GM12865 (cell line): Measurements from ENCODE around the gene SCN4B.

ENCODE experiments used
- DNase-seq: peaks from one replicate; pipeline ENCODE4 v3.0.0; 2010; ENCODE audit warnings: low read depth
- H3K4me3 ChIP-seq: 2 replicates; pipeline ENCODE4 v1.5.1; 2011; ENCODE audit warnings: mild to moderate bottlenecking, low read depth, low read length, control low read depth
- CTCF ChIP-seq: IDR thresholded peaks from 2 replicates; pipeline ENCODE4 v1.5.1; 2011; ENCODE audit warnings: low read length, control low read depth, low read depth, inconsistent platforms; ENCODE audit not compliant: insufficient read depth; ENCODE audit errors: missing control alignments

The SCN4B gene

GRCh38 chr11:118120793-118121192 is 31.8 kb downstream of the SCN4B start:
- no peak overlapping the region for H3K4me3 ChIP-seq
- no peak for TF ChIP-seq CTCF
- DNase-seq, result no peak

GRCh38 chr11:118117790-118118601 is 34.6 kb downstream of the SCN4B start:
- peak; percentile 30 for DNase-seq
- no peak overlapping the region for H3K4me3 ChIP-seq
- TF ChIP-seq CTCF, result no peak

GRCh38 chr11:118115048-118115447 is 37.6 kb downstream of the SCN4B start:
- TF ChIP-seq CTCF, result no peak
- no peak overlapping the region for H3K4me3 ChIP-seq

GRCh38 chr11:118114266-118114665 is 38.4 kb downstream of the SCN4B start:
- no peak for DNase-seq
- no peak for TF ChIP-seq CTCF
- no peak overlapping the region for H3K4me3 ChIP-seq

More at GRCh38 chr11:118115048-118115447, 37.6 kb downstream of the SCN4B start:
- no peak for DNase-seq

GRCh38 chr11:118112711-118113430 is 39.8 kb downstream of the SCN4B start:
- TF ChIP-seq CTCF, result no peak
- no peak overlapping the region for H3K4me3 ChIP-seq

GRCh38 chr11:118111744-118112035 is 40.9 kb downstream of the SCN4B start:
- no peak overlapping the region for H3K4me3 ChIP-seq
- DNase-seq, result no peak
- TF ChIP-seq CTCF, result no peak

More at GRCh38 chr11:118112711-118113430, 39.8 kb downstream of the SCN4B start:
- no peak for DNase-seq
